Measurements from ENCODE around the gene CTAG2.
"Not testable (repeated sequence)": the region's sequence is repeated elsewhere in the genome, so short reads cannot be mapped to it uniquely, and the experiment has no call there.

DNA sequence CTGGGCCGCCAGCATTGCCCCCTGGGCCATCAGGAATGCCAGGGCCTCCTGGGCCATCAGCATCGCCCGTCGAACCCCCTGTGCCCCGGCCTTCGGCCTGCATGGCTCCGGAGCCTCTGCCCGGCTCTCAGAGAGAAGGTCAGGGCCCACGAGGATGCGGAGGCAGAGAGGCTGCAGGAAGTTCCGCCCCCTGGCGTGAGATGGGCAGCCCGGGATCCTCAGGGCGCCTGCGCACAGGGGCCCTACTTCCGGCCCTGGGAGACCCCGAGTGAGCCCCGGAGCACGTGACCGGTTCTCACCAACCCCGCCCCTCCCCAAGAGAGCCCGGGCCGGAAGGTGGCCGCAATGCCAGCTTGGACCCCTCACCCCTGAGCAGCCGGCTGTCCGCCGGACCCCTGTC, at the start of gene CTAG2:
- not testable (repeated sequence) for TF ChIP-seq POLR2A (IDR thresholded peaks at IDR 0.05)
- TF ChIP-seq, protein P1, sequence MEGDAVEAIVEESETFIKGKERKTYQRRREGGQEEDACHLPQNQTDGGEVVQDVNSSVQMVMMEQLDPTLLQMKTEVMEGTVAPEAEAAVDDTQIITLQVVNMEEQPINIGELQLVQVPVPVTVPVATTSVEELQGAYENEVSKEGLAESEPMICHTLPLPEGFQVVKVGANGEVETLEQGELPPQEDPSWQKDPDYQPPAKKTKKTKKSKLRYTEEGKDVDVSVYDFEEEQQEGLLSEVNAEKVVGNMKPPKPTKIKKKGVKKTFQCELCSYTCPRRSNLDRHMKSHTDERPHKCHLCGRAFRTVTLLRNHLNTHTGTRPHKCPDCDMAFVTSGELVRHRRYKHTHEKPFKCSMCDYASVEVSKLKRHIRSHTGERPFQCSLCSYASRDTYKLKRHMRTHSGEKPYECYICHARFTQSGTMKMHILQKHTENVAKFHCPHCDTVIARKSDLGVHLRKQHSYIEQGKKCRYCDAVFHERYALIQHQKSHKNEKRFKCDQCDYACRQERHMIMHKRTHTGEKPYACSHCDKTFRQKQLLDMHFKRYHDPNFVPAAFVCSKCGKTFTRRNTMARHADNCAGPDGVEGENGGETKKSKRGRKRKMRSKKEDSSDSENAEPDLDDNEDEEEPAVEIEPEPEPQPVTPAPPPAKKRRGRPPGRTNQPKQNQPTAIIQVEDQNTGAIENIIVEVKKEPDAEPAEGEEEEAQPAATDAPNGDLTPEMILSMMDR (IDR thresholded peaks at IDR 0.05): not testable (repeated sequence)

All from esophagus squamous epithelium (tissue), 4 donors.